Kidney epithelial cell (primary cell): Measurements from ENCODE around the gene CLEC12A. TPM values are rescaled to one million over a fixed set of nuclear protein-coding genes. Genes with fewer than 3 reads are reported as not detected.
"Not testable (repeated sequence)": the region's sequence is repeated elsewhere in the genome, so short reads cannot be mapped to it uniquely, and the experiment has no call there.

Experiments
- DNase-seq: peaks from one replicate; pipeline ENCODE4 v3.0.0-alpha.2; 2010; ENCODE audit warnings: low read depth
- H3K27me3 ChIP-seq: 2 replicates; pipeline ENCODE4 v1.6.0; 2011; ENCODE audit warnings: low read length; ENCODE audit not compliant: control insufficient read depth, insufficient read depth
- H3K36me3 ChIP-seq: 2 replicates; pipeline ENCODE4 v1.5.1; 2011; ENCODE audit warnings: low read length; ENCODE audit not compliant: control insufficient read depth, insufficient read depth
- H3K4me3 ChIP-seq: 2 replicates; pipeline ENCODE4 v1.5.1; 2011; ENCODE audit warnings: low read depth, mild to moderate bottlenecking, control low read depth, low read length
- total RNA-seq: library from RNA; depleted of rRNA; stranded (reverse); fragments of >200 nt; gene quantifications from 2 replicates; pipeline ENCODE4 v1.2.3, GENCODE V29; 2015
- TF ChIP-seq, protein P1 (sequence below): IDR thresholded peaks from 2 replicates; pipeline ENCODE4 v1.5.1; 2011; ENCODE audit warnings: mild to moderate bottlenecking, moderate library complexity, low read length, control low read depth, inconsistent platforms; ENCODE audit not compliant: insufficient read depth, poor library complexity, severe bottlenecking

The CLEC12A gene
- total RNA-seq, 1 donor from 2014 or later, result not detected

DNA sequence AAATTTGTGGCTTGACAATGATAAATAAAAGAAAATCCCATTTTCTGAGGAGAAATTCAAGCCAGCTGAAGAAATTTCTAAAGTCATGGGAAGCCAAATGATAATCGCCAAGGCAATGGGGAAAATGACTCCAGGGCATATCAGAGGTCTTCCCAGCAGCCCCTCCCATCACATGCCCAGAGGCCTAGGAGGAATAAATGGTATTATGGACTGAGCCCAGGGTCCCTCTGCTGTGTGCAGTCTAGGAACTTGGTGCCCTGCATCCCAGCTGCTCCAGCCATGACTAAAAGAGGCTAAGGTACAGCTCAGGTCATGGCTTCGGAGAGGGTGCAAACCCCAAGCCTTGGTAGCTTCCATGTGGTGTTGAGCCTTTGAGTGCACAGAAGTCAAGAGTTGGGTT is 4.4 kb downstream of the CLEC12A start:
- no peak overlapping the region for H3K4me3 ChIP-seq
- DNase-seq, result no peak
- no peaks in the 10 kb centered on the region for H3K27me3 ChIP-seq
- no peaks in the 10 kb centered on the region for H3K36me3 ChIP-seq
- TF ChIP-seq, protein P1, sequence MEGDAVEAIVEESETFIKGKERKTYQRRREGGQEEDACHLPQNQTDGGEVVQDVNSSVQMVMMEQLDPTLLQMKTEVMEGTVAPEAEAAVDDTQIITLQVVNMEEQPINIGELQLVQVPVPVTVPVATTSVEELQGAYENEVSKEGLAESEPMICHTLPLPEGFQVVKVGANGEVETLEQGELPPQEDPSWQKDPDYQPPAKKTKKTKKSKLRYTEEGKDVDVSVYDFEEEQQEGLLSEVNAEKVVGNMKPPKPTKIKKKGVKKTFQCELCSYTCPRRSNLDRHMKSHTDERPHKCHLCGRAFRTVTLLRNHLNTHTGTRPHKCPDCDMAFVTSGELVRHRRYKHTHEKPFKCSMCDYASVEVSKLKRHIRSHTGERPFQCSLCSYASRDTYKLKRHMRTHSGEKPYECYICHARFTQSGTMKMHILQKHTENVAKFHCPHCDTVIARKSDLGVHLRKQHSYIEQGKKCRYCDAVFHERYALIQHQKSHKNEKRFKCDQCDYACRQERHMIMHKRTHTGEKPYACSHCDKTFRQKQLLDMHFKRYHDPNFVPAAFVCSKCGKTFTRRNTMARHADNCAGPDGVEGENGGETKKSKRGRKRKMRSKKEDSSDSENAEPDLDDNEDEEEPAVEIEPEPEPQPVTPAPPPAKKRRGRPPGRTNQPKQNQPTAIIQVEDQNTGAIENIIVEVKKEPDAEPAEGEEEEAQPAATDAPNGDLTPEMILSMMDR, result no peak

DNA sequence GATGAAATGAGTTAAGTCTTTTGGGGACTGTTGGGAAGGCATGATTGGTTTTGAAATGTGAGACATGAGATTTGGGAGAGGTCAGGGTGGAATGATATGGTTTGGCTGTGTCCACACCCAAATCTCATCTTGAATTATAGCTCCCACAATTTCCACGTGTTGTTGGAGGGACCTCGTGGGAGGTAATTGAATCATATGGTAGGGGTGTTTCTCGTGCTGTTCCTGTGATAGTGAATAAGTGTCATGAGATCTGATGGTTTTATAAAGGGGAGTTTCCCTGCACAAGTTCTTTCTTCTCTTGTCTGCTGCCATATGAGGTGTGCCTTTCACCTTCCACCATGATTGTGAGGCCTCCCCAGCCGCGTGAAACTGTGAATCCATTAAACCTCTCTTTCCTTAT is 5.4 kb downstream of the CLEC12A start:
- H3K27me3 ChIP-seq, DNase-seq, H3K4me3 ChIP-seq, H3K36me3 ChIP-seq: not testable (repeated sequence)

DNA sequence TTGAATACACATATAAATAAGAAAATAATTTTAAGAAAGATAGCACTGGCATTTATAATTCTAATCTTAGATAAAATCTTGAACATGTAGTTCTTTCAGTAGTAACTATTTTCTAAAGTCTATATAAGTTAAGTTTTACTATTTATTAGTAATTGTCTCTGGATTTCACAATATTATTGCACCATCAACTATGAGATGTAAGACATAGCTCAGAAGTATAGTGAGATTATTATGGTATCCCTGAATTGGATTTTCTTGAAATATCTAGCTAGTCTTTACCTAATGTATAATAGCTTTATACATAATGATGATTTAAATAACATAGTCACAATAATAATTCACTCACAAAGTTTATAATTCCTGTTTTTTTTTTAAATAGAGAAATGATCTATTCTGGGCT is 6.7 kb downstream of the CLEC12A start:
- no peak for DNase-seq
- H3K36me3 ChIP-seq, result no peaks in the 10 kb centered on the region
- TF ChIP-seq, protein P1, result no peak
- H3K27me3 ChIP-seq, result no peaks in the 10 kb centered on the region
- no peak overlapping the region for H3K4me3 ChIP-seq

DNA sequence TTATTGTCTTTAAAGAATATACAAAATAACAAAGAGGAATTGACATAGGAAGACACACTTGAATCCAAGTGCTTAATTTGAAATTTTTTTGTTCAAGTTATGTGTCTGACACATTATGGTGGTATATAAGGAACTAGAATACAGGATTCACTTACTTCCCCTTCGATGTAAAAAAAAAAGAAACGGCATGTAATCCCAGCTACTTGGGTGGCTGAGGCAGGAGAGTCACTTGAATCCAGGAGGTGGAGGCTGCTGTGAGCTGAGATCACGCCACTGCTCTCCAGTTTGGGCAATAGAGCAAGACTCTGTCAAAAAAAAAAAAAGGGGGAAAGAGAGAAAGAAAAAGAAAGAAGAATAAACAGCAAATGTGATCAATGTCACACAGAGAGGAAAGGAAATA is 8.9 kb downstream of the CLEC12A start:
- Histone ChIP-seq H3K36me3 (no peaks in the 10 kb centered on the region), H3K27me3 (no peaks in the 10 kb centered on the region), H3K4me3 (no peak overlapping the region)
- DNase-seq, result no peak
- TF ChIP-seq, protein P1, result no peak

DNA sequence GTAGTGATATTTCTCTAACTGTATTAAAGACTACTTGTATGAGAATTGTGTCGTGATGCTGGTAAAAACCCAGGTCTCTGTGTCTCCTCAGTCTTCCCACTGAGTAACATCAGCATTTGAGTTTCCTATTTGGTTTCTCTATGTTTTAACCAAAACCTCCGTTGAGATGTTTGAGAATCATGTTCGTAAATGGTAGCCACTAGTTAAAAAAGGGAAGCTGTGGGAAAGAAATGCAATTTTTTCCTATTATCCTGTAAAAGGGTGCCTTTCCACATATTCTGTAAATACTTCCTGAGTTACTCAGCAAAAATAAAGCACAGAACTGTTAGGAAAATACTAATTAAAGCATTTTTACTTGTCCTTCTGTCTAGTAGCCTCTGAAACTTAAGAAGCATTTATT is 20.7 kb downstream of the CLEC12A start:
- H3K27me3 ChIP-seq, result no peaks in the 10 kb centered on the region
- H3K4me3 ChIP-seq, result no peak overlapping the region
- TF ChIP-seq, protein P1, result no peak

DNA sequence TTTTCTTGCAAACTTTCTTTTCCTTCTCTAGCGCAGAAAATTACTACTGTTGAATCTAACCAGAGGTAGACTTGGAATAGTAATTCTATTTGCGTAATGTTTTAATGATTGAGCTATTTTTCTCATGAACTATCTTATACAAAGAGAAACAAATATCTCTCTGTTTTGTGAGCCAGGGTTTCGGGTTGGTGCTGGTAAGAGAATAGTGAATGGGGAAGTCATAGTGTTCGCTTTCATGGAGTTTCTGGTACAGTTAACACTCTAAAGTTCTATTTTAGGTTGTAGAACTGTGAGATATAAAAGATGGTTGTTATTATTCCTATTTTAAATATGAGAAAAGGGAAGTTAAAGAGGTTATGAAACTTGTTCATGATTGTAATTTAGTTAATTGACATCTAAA is 21.1 kb downstream of the CLEC12A start:
- TF ChIP-seq, protein P1, result no peak
- DNase-seq, result no peak
- H3K27me3 ChIP-seq, result no peaks in the 10 kb centered on the region
- no peaks in the 10 kb centered on the region for H3K36me3 ChIP-seq
- no peak overlapping the region for H3K4me3 ChIP-seq

More for the DNA sequence above, 20.7 kb downstream of the CLEC12A start:
- H3K36me3 ChIP-seq, result no peaks in the 10 kb centered on the region
- DNase-seq, result no peak
